ENCODE results near the gene TMEM179.
"Not testable (repeated sequence)": the region's sequence is repeated elsewhere in the genome, so short reads cannot be mapped to it uniquely, and the experiment has no call there.

DNA sequence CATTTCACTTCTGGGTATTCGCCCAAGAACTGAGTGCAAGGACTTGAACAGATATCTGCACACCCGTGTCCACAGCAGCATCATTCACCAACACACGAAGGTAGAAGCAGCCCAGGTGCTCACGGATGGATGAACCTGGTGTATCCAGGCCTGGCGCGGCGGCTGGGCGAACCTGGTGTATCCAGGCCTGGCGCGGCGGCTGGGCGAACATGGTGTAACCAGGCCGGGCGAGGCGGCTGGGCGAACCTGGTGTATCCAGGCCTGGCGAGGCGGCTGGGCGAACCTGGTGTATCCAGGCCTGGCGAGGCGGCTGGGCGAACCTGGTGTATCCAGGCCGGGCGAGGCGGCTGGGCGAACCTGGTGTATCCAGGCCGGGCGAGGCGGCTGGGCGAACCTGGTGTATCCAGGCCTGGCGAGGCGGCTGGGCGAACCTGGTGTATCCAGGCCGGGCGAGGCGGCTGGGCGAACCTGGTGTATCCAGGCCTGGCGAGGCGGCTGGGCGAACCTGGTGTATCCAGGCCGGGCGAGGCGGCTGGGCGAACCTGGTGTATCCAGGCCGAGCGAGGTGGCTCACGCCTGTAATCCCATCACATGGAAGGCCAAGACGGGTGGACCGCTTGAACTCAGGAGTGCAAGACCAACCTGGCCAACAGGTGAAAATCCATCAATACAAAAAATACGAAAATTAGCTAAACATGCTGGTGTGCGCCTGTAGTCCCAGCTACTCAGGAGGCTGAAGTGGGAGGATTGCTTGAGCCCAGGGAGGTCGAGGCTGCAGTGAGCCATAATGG lies 48.8 kb upstream of the TMEM179 start:
- TF ChIP-seq, protein P1, sequence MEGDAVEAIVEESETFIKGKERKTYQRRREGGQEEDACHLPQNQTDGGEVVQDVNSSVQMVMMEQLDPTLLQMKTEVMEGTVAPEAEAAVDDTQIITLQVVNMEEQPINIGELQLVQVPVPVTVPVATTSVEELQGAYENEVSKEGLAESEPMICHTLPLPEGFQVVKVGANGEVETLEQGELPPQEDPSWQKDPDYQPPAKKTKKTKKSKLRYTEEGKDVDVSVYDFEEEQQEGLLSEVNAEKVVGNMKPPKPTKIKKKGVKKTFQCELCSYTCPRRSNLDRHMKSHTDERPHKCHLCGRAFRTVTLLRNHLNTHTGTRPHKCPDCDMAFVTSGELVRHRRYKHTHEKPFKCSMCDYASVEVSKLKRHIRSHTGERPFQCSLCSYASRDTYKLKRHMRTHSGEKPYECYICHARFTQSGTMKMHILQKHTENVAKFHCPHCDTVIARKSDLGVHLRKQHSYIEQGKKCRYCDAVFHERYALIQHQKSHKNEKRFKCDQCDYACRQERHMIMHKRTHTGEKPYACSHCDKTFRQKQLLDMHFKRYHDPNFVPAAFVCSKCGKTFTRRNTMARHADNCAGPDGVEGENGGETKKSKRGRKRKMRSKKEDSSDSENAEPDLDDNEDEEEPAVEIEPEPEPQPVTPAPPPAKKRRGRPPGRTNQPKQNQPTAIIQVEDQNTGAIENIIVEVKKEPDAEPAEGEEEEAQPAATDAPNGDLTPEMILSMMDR (IDR thresholded peaks at IDR 0.05): not testable (repeated sequence)
- not testable (repeated sequence) for TF ChIP-seq POLR2A (IDR thresholded peaks at IDR 0.05)
